ENCODE data around the gene GABRB2.

The GABRB2 gene

GRCh38 chr5:161467703-161468102 is 78.8 kb downstream of the GABRB2 start:
- DNase-seq: no peak

- no peak for DNase-seq
These were observed 85.8 kb downstream of the GABRB2 start for GRCh38 chr5:161460741-161461140.

- DNase-seq: no peak
These were observed 99.9 kb downstream of the GABRB2 start for GRCh38 chr5:161446655-161447054.

GRCh38 chr5:161442471-161442870 is 104.1 kb downstream of the GABRB2 start:
- no peak for DNase-seq

GRCh38 chr5:161432798-161433197 is 113.7 kb downstream of the GABRB2 start:
- peak; percentile 2 for DNase-seq

GRCh38 chr5:161431963-161432362 is 114.6 kb downstream of the GABRB2 start:
- DNase-seq: no peak

- DNase-seq: no peak
These were observed 125.5 kb downstream of the GABRB2 start for GRCh38 chr5:161421067-161421466.

GRCh38 chr5:161420521-161420920 is 126.0 kb downstream of the GABRB2 start:
- no peak for DNase-seq

- DNase-seq: no peak
These were observed 131.6 kb downstream of the GABRB2 start for GRCh38 chr5:161414896-161415295.

GRCh38 chr5:161414037-161414436 is 132.5 kb downstream of the GABRB2 start:
- DNase-seq: no peak

GRCh38 chr5:161412792-161413191 is 133.7 kb downstream of the GABRB2 start:
- DNase-seq: no peak

GRCh38 chr5:161411156-161411555 is 135.4 kb downstream of the GABRB2 start:
- no peak for DNase-seq

- DNase-seq: no peak
These were observed 135.9 kb downstream of the GABRB2 start for GRCh38 chr5:161410640-161411039.

GRCh38 chr5:161409471-161409870 is 137.1 kb downstream of the GABRB2 start:
- no peak for DNase-seq

GRCh38 chr5:161406880-161407279 is 139.6 kb downstream of the GABRB2 start:
- no peak for DNase-seq

GRCh38 chr5:161403996-161404395 is 142.5 kb downstream of the GABRB2 start:
- no peak for DNase-seq

GRCh38 chr5:161403121-161403520 is 143.4 kb downstream of the GABRB2 start:
- DNase-seq: no peak

GRCh38 chr5:161400583-161400982 is 145.9 kb downstream of the GABRB2 start:
- peak; percentile 50 for DNase-seq

GRCh38 chr5:161399996-161400562 is 146.4 kb downstream of the GABRB2 start:
- DNase-seq: peak; percentile 27

GRCh38 chr5:161397448-161397847 is 149.1 kb downstream of the GABRB2 start:
- no peak for DNase-seq

- no peak for DNase-seq
These were observed 150.4 kb downstream of the GABRB2 start for GRCh38 chr5:161396171-161396570.

GRCh38 chr5:161391724-161392123 is 154.8 kb downstream of the GABRB2 start:
- DNase-seq: no peak

- no peak for DNase-seq
These were observed 155.5 kb downstream of the GABRB2 start for GRCh38 chr5:161391016-161391415.

- DNase-seq: no peak
These were observed 159.4 kb downstream of the GABRB2 start for GRCh38 chr5:161387121-161387520.

GRCh38 chr5:161385027-161385426 is 161.5 kb downstream of the GABRB2 start:
- no peak for DNase-seq

- no peak for DNase-seq
These were observed 163.8 kb downstream of the GABRB2 start for GRCh38 chr5:161382685-161383084.

Data from NCI-H1105 treated with DMSO at 0.1 percent for 48 hours (cell line).